Ishikawa (cell line): ENCODE data around the gene GRID1.

ENCODE experiments used
- CEBPB ChIP-seq: IDR thresholded peaks from 2 replicates; pipeline ENCODE4 v1.6.1; 2012
- CREB1 ChIP-seq: IDR thresholded peaks from 2 replicates; pipeline ENCODE4 v1.6.1; 2012; ENCODE audit warnings: low read depth
- EGR1 ChIP-seq: IDR thresholded peaks from 2 replicates; pipeline ENCODE4 v1.6.1; 2012
- EP300 ChIP-seq: IDR thresholded peaks from 2 replicates; pipeline ENCODE4 v1.6.1; 2012; ENCODE audit warnings: borderline replicate concordance
- FOXM1 ChIP-seq: IDR thresholded peaks from 2 replicates; pipeline ENCODE4 v1.6.1; 2012; ENCODE audit warnings: low read depth, borderline replicate concordance
- NFIC ChIP-seq: IDR thresholded peaks from 2 replicates; pipeline ENCODE4 v1.6.1; 2012
- RAD21 ChIP-seq: IDR thresholded peaks from 2 replicates; pipeline ENCODE4 v1.6.1; 2012; ENCODE audit warnings: low read depth
- REST ChIP-seq: IDR thresholded peaks from 2 replicates; pipeline ENCODE4 v1.6.1; 2012; ENCODE audit warnings: low read depth, mild to moderate bottlenecking
- TAF1 ChIP-seq: IDR thresholded peaks from 2 replicates; pipeline ENCODE4 v1.6.1; 2012; ENCODE audit warnings: low read depth, mild to moderate bottlenecking
- TCF12 ChIP-seq: IDR thresholded peaks from 2 replicates; pipeline ENCODE4 v1.6.1; 2012; ENCODE audit warnings: low read depth
- TEAD4 ChIP-seq: IDR thresholded peaks from 2 replicates; pipeline ENCODE4 v1.6.1; 2012
- YY1 ChIP-seq: IDR thresholded peaks from 2 replicates; pipeline ENCODE4 v1.6.1; 2012; ENCODE audit warnings: low read depth
- ZBTB7A ChIP-seq: IDR thresholded peaks from 2 replicates; pipeline ENCODE4 v1.6.1; 2012; ENCODE audit warnings: low read depth
- TF ChIP-seq, protein P1 (sequence below): IDR thresholded peaks from 2 replicates; pipeline ENCODE4 v1.6.1; 2012
- TF ChIP-seq, protein P2 (sequence below): IDR thresholded peaks from 2 replicates; pipeline ENCODE4 v1.6.1; 2012

Gene GRID1

GRCh38 chr10:86258941-86259340, 107.7 kb downstream of the GRID1 start:
- TF ChIP-seq, protein P1, sequence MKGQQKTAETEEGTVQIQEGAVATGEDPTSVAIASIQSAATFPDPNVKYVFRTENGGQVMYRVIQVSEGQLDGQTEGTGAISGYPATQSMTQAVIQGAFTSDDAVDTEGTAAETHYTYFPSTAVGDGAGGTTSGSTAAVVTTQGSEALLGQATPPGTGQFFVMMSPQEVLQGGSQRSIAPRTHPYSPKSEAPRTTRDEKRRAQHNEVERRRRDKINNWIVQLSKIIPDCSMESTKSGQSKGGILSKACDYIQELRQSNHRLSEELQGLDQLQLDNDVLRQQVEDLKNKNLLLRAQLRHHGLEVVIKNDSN = no peak
- TF ChIP-seq NFIC (no peak), YY1 (no peak), EP300 (no peak), ZBTB7A (no peak), CEBPB (no peak), RAD21 (no peak), CREB1 (no peak), TCF12 (no peak), EGR1 (no peak), TEAD4 (no peak), TAF1 (no peak), REST (no peak), FOXM1 (no peak)
- TF ChIP-seq, protein P2, sequence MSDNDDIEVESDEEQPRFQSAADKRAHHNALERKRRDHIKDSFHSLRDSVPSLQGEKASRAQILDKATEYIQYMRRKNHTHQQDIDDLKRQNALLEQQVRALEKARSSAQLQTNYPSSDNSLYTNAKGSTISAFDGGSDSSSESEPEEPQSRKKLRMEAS = no peak

DNA sequence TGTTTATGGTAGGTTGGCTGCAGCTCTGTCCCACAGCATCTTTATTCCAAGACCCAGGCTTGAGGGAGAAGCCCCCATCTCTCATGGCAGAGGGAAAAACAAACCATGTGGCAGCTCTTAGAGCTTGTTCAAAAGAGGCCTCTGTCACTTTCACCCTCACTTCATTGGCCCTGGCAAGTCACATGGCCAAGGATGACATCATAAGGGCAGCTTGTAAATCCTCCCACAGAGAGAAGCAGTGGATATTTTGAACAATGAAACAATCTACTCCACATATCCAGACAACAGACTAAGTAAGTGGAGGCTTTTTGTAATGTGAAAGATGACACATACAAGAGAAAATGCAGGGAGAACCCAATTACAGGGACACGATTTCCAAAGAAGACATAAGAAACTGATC, 108.1 kb downstream of the GRID1 start:
- TF ChIP-seq, protein P1 = peak; percentile 81
- TF ChIP-seq TCF12 = no peak

GRCh38 chr10:86257683-86258082, 108.9 kb downstream of the GRID1 start:
- TF ChIP-seq NFIC = no peak
- no peak for TF ChIP-seq TCF12
- TF ChIP-seq CEBPB = no peak
- TF ChIP-seq, protein P1 = no peak
- TF ChIP-seq EGR1 = no peak
- TF ChIP-seq, protein P2 = no peak
- no peak for TF ChIP-seq RAD21

DNA sequence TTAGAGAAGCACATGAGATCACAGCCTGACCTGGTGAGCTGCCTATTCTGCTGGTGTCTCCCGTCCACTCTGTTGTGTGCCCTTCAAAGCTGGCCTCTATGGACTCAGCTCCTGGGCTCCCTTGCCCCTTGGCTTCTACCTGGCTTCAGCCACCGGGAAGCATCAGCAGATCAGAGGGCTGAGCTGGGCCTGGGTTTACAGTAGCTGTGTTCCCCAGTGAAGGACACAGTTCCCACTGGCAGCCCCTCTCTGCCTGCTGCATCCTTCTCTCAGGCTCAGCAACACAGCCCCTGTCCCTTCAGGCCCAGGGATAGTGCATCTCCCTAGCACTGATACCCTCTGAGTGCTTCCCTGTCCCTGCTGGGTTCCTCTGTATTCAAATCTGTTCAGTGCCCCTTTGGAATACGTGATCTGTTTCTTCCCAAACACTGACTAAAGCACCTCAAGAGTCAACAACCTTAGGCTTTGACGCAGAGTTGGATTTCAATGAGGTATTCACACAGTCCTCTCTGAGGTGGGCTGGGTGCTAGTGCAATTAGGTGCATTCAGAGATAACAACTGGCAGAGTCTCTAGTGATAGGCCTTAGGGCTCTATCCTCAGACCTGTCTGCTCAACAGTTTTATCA, 109.8 kb downstream of the GRID1 start:
- TF ChIP-seq NFIC (no peak), YY1 (no peak), ZBTB7A (no peak), EGR1 (no peak), TAF1 (no peak), CREB1 (no peak), REST (no peak), EP300 (no peak), CEBPB (no peak), RAD21 (no peak), TEAD4 (no peak), FOXM1 (no peak)
- TF ChIP-seq, protein P2 = no peak
- TF ChIP-seq, protein P1 = no peak

GRCh38 chr10:86255405-86256251, 111.0 kb downstream of the GRID1 start:
- TF ChIP-seq CREB1 (no peak), EGR1 (no peak), EP300 (no peak), NFIC (no peak), TEAD4 (no peak)
- TF ChIP-seq, protein P1 = no peak
